H1 (cell line): ENCODE data around the gene TBC1D23. TPM values are rescaled to one million over a fixed set of nuclear protein-coding genes. Genes with fewer than 3 reads are reported as not detected.

Source experiments
- FOSL1 ChIP-seq: IDR thresholded peaks from 2 replicates; pipeline ENCODE4 v1.6.1; 2011; ENCODE audit warnings: mild to moderate bottlenecking, low read depth, low read length, moderate library complexity; ENCODE audit not compliant: insufficient read depth
- JUN ChIP-seq: IDR thresholded peaks from 2 replicates; pipeline ENCODE4 v1.6.1; 2011; ENCODE audit warnings: low read depth, mild to moderate bottlenecking, improper control_type of control experiment, low read length
- NANOG ChIP-seq: IDR thresholded peaks from 2 replicates; pipeline ENCODE4 v1.6.1; 2011; ENCODE audit warnings: low read length, low read depth, mild to moderate bottlenecking, inconsistent platforms; ENCODE audit not compliant: insufficient read depth, poor library complexity, severe bottlenecking
- POLR2AphosphoS5 ChIP-seq: IDR thresholded peaks from 2 replicates; pipeline ENCODE4 v1.6.1; 2011; ENCODE audit warnings: low read depth, low read length
- YY1 ChIP-seq: IDR thresholded peaks from 2 replicates; pipeline ENCODE4 v1.6.1; 2011; ENCODE audit warnings: low read depth, mild to moderate bottlenecking, low read length
- polyA plus RNA-seq, 7 experiments: library from polyadenylated mRNA; depleted of rRNA in 3 of 7; stranded (reverse) in 5 of 7; unstranded in 2 of 7; fragments of >200 nt in 5 of 7; fragments of 200-250 nt in 2 of 7; gene quantifications; 1 replicate in 5 of 7; 2 replicates in 1 of 7; 4 replicates in 1 of 7; pipeline versions ENCODE4 v1.2.1 to v1.2.3, GENCODE V29; 2011 to 2013; ENCODE audit warnings: missing spikeins in 2 of 7, mixed read lengths in 2 of 7
- total RNA-seq: library from RNA; stranded (reverse); fragmentation: NEBNext Ultra II Directional; extraction: Animal tissue kit (Norgen Biotek cat#: 25700); gene quantifications from 2 replicates; pipeline ENCODE4 v1.2.1, GENCODE V29; 2021
- TF ChIP-seq, protein P1 (sequence below): IDR thresholded peaks from 2 replicates; pipeline ENCODE4 v1.6.1; 2012; ENCODE audit warnings: low read length, inconsistent platforms

The TBC1D23 gene
- total and polyA plus RNA-seq, 2 of the 8 experiments (the other 6 are each of a cell fraction or from before 2014, with no cell fraction given) = 6.4 to 29.3 TPM

- TF ChIP-seq, protein P1, sequence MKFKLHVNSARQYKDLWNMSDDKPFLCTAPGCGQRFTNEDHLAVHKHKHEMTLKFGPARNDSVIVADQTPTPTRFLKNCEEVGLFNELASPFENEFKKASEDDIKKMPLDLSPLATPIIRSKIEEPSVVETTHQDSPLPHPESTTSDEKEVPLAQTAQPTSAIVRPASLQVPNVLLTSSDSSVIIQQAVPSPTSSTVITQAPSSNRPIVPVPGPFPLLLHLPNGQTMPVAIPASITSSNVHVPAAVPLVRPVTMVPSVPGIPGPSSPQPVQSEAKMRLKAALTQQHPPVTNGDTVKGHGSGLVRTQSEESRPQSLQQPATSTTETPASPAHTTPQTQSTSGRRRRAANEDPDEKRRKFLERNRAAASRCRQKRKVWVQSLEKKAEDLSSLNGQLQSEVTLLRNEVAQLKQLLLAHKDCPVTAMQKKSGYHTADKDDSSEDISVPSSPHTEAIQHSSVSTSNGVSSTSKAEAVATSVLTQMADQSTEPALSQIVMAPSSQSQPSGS = no peak
- no peak for TF ChIP-seq JUN
- no peak for TF ChIP-seq YY1
- no peak for TF ChIP-seq FOSL1
- TF ChIP-seq NANOG = no peak
- TF ChIP-seq POLR2AphosphoS5 = no peak
Observed at GRCh38 chr3:100244264-100244663, 16.5 kb upstream of the TBC1D23 start (continued).
